Spleen (tissue), 11 donors: ENCODE data around the gene KRTCAP3. TPM values are rescaled to one million over a fixed set of nuclear protein-coding genes. Genes with fewer than 3 reads are reported as not detected.
A peak's percentile ranks its signal among the peaks of the same experiment; 100 is the strongest.

Experiments used
- DNase-seq: peaks from one replicate; pipeline ENCODE4 v3.0.0-alpha.2; 2020
- H3K27ac ChIP-seq, 8 donors: fragments of 200-600 bp; sonication (generic) in 7 of 8; 1 replicate in 4 of 8; 2 replicates in 4 of 8; pipeline versions ENCODE4 v1.5.0 to v1.8.0; 2016 to 2021; ENCODE audit warnings: inconsistent platforms in 4 of 8, mild to moderate bottlenecking in 4 of 8, moderate library complexity in 1 of 8
- H3K27me3 ChIP-seq, 7 donors: fragments of 200-600 bp; sonication (generic) in 6 of 7; replicated peaks in 1 of 7; 1 replicate in 4 of 7; 2 replicates in 3 of 7; pipeline versions ENCODE4 v1.5.0 to v1.8.0; 2016 to 2021; ENCODE audit warnings: inconsistent platforms in 3 of 7, mild to moderate bottlenecking in 1 of 7
- H3K36me3 ChIP-seq, 6 donors: fragments of 200-600 bp; sonication (generic) in 5 of 6; 1 replicate in 4 of 6; 2 replicates in 2 of 6; pipeline versions ENCODE4 v1.5.0 to v1.8.0; 2016 to 2021; ENCODE audit warnings: inconsistent platforms in 2 of 6
- H3K4me1 ChIP-seq, 6 donors: fragments of 200-600 bp; sonication (generic) in 5 of 6; 1 replicate in 3 of 6; 2 replicates in 3 of 6; pipeline versions ENCODE4 v1.5.0 to v1.8.0; 2016 to 2021; ENCODE audit warnings: inconsistent platforms in 3 of 6
- H3K4me3 ChIP-seq, 8 donors: fragments of 200-600 bp; sonication (generic) in 7 of 8; 1 replicate in 4 of 8; 2 replicates in 4 of 8; pipeline versions ENCODE4 v1.5.0 to v1.8.0; 2016 to 2021; ENCODE audit warnings: inconsistent platforms in 4 of 8, mild to moderate bottlenecking in 4 of 8, moderate library complexity in 2 of 8
- H3K9me3 ChIP-seq, 8 donors: fragments of 200-600 bp; sonication (generic) in 7 of 8; 1 replicate in 4 of 8; 2 replicates in 4 of 8; pipeline versions ENCODE4 v1.5.0 to v1.8.0; 2016 to 2021; ENCODE audit warnings: inconsistent platforms in 4 of 8
- POLR2A ChIP-seq, 3 donors: fragments of 450-650 bp; IDR thresholded peaks; one replicate each; pipeline ENCODE4 v1.5.1; 2017; ENCODE audit warnings: antibody characterized with exemption in 3 of 3, mild to moderate bottlenecking in 1 of 3
- POLR2AphosphoS5 ChIP-seq, 3 donors: sonication (generic); formaldehyde crosslinking; IDR thresholded peaks; one replicate each; pipeline ENCODE4 v1.5.1; 2017; ENCODE audit warnings: antibody characterized with exemption in 3 of 3
- WGBS, 5 donors: extraction: QIAGEN DNeasy Blood & Tissue Kit in 3 of 5; methylation state at CpG; one replicate each; pipeline versions ENCODE4 v1.1.5 to v1.1.7; 2013 to 2018; 5-methylcytosine and 5-hydroxymethylcytosine counted together
- intact Hi-C: fragments of 100-400 bp; cut with DNase I; formaldehyde crosslinking; loops from one replicate; pipeline ENCODE4 v1.15.0; 2023; ENCODE audit warnings: low total_unique reads
- polyA plus RNA-seq, 3 donors: library from polyadenylated mRNA; stranded (reverse); fragments of 200-250 nt; gene quantifications; one replicate each; pipeline ENCODE4 v1.2.1, GENCODE V29; 2013
- total RNA-seq, 7 donors: library from RNA; depleted of rRNA in 3 of 7; stranded (reverse); fragments of >200 nt in 3 of 7; fragmentation: NEBNext Ultra II Directional in 4 of 7; extraction: Animal tissue kit (Norgen Biotek cat#: 25700) in 4 of 7; gene quantifications; one replicate each; pipeline versions ENCODE4 v1.1.0 to v1.2.1, GENCODE V29; 2016 to 2021
- TF ChIP-seq, protein P1 (sequence below), 11 experiments: fragments of 200-600 bp in 7 of 11; fragments of 450-650 bp in 4 of 11; sonication (generic) in 4 of 11; IDR thresholded peaks in 8 of 11; conservative IDR thresholded peaks in 3 of 11; 1 replicate in 7 of 11; 2 replicates in 4 of 11; pipeline versions ENCODE4 v1.4.0 to v1.8.0; 2016 to 2021; ENCODE audit warnings: antibody characterized with exemption in 11 of 11, inconsistent platforms in 4 of 11, mild to moderate bottlenecking in 1 of 11
- donor health status: healthy with polysubstance abuse.
- donor health status: DM: no; HTN: no; CAD: no; lungs with moderate emphysema.
- donor health status: DM: no; HTN: no; CAD: no.
- donor health status: Bipolar disorder and iron deficiency.
- donor health status: healthy.
- donor health status: DM: no; HTN: no; CAD: no.
- donor health status: DM: yes; HTN: yes; CAD: no.

The KRTCAP3 gene
- total and polyA plus RNA-seq, 10 donors = 2.2 to 5.7 (median 3.4) TPM; not detected in 1

DNA sequence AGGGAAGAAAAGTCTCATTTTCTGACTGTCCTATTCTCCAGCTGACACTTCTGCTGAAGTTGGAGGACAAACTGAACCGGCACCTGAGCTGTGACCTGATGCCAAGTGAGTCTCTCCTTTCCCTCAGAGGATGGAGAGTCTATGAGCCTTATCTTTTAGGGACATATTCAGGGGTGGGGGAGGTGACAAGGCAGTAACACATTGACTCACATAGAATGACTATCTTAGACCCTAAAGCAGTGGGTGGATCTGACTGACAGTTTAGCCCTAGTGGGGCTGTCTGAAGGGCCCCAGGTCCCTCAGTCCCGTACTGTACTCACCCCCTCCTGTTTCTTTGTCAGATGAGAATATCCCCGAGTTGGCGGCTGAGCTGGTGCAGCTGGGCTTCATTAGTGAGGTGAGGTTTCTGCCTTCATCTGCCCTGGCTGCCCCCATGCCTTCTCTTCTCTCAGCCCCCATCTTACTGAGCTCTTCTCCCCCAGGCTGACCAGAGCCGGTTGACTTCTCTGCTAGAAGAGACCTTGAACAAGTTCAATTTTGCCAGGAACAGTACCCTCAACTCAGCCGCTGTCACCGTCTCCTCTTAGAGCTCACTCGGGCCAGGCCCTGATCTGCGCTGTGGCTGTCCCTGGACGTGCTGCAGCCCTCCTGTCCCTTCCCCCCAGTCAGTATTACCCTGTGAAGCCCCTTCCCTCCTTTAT is 805 bp upstream of the KRTCAP3 start:
- H3K9me3 ChIP-seq = no peaks in the 10 kb centered on the region
- no peak for DNase-seq
- no peak overlapping the region for H3K4me3 ChIP-seq
- intact Hi-C loops = no loop called here
- peak overlapping the region in 1 of 8 donors; percentile 47 for H3K27ac ChIP-seq
- TF ChIP-seq POLR2AphosphoS5 (IDR thresholded peaks at IDR 0.05) (no peak), POLR2A (IDR thresholded peaks at IDR 0.05) (no peak)
- TF ChIP-seq, protein P1, sequence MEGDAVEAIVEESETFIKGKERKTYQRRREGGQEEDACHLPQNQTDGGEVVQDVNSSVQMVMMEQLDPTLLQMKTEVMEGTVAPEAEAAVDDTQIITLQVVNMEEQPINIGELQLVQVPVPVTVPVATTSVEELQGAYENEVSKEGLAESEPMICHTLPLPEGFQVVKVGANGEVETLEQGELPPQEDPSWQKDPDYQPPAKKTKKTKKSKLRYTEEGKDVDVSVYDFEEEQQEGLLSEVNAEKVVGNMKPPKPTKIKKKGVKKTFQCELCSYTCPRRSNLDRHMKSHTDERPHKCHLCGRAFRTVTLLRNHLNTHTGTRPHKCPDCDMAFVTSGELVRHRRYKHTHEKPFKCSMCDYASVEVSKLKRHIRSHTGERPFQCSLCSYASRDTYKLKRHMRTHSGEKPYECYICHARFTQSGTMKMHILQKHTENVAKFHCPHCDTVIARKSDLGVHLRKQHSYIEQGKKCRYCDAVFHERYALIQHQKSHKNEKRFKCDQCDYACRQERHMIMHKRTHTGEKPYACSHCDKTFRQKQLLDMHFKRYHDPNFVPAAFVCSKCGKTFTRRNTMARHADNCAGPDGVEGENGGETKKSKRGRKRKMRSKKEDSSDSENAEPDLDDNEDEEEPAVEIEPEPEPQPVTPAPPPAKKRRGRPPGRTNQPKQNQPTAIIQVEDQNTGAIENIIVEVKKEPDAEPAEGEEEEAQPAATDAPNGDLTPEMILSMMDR (IDR thresholded peaks at IDR 0.05 in 8 of 11, conservative IDR thresholded peaks at IDR 0.05 in 3 of 11) = no peak
- no peaks in the 10 kb centered on the region for H3K27me3 ChIP-seq
- H3K36me3 ChIP-seq = peaks cover 7 to 98% (median 69%) of the 10 kb centered on the region in 6 donors
- 89 to 95% (median 92%) methylated on average over 10 of the region's 10 CpGs for WGBS, 5 donors
- peaks cover 0 to 14% (median 3%) of the 10 kb centered on the region in 6 donors for H3K4me1 ChIP-seq

DNA sequence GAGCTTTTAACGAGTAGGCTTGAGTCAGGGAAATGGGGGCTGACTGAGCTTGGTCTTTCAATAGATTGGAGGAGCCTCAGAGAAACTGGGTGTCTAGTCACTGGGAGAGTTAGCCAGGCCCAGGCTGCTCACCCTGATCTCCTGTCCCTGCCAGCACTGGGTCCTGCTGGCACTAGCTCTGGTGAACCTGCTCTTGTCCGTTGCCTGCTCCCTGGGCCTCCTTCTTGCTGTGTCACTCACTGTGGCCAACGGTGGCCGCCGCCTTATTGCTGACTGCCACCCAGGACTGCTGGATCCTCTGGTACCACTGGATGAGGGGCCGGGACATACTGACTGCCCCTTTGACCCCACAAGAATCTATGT is 720 bp downstream of the KRTCAP3 start:
- 71 to 93% (median 85%) methylated on average over 2 to 6 of the region's 6 CpGs for WGBS, 5 donors
- peak overlapping the region in 4 of 8 donors; percentile 10 to 47 (median 26) for H3K27ac ChIP-seq

GRCh38 chr2:27445155-27445554 is 3.0 kb downstream of the KRTCAP3 start:
- H3K36me3 ChIP-seq = peaks cover 2 to 93% (median 56%) of the 10 kb centered on the region in 6 donors
- H3K4me3 ChIP-seq = no peak overlapping the region
- no peak for DNase-seq
- TF ChIP-seq POLR2A (IDR thresholded peaks at IDR 0.05) (no peak), POLR2AphosphoS5 (IDR thresholded peaks at IDR 0.05) (peak in 1 of 3 donors; percentile 23)
- TF ChIP-seq, protein P1 (IDR thresholded peaks at IDR 0.05 in 8 of 11, conservative IDR thresholded peaks at IDR 0.05 in 3 of 11) = no peak
- H3K4me1 ChIP-seq = peaks cover 0 to 14% (median 3%) of the 10 kb centered on the region in 6 donors
- intact Hi-C loops = no loop called here
- H3K27ac ChIP-seq = peak overlapping the region in 2 of 8 donors; percentile 9 to 16
- no peaks in the 10 kb centered on the region for H3K27me3 ChIP-seq
- WGBS, 5 donors = 92 to 97% (median 95%) methylated on average over 8 of the region's 8 CpGs
- no peaks in the 10 kb centered on the region for H3K9me3 ChIP-seq

More for the DNA sequence above, 720 bp downstream of the KRTCAP3 start:
- intact Hi-C loops = no loop called here
- TF ChIP-seq POLR2A (IDR thresholded peaks at IDR 0.05) = no peak
- TF ChIP-seq POLR2AphosphoS5 (IDR thresholded peaks at IDR 0.05) = no peak
- TF ChIP-seq, protein P1 (IDR thresholded peaks at IDR 0.05 in 8 of 11, conservative IDR thresholded peaks at IDR 0.05 in 3 of 11) = no peak
- H3K36me3 ChIP-seq = peaks cover 2 to 93% (median 59%) of the 10 kb centered on the region in 6 donors
- no peaks in the 10 kb centered on the region for H3K9me3 ChIP-seq
- H3K27me3 ChIP-seq = no peaks in the 10 kb centered on the region
- H3K4me1 ChIP-seq = peaks cover 0 to 14% (median 3%) of the 10 kb centered on the region in 6 donors
- H3K4me3 ChIP-seq = no peak overlapping the region
- no peak for DNase-seq

GRCh38 chr2:27445615-27446014 is 3.4 kb downstream of the KRTCAP3 start:
- TF ChIP-seq, protein P1 (IDR thresholded peaks at IDR 0.05 in 8 of 11, conservative IDR thresholded peaks at IDR 0.05 in 3 of 11) = no peak
- TF ChIP-seq POLR2A (IDR thresholded peaks at IDR 0.05) (no peak), POLR2AphosphoS5 (IDR thresholded peaks at IDR 0.05) (no peak)
- DNase-seq = no peak
- WGBS, 5 donors = 83 to 88% (median 85%) methylated on average over 8 of the region's 8 CpGs
- peaks cover 0 to 14% (median 3%) of the 10 kb centered on the region in 6 donors for H3K4me1 ChIP-seq
- H3K27me3 ChIP-seq = no peaks in the 10 kb centered on the region
- intact Hi-C loops = no loop called here
- H3K36me3 ChIP-seq = peaks cover under 1 to 93% (median 53%) of the 10 kb centered on the region in 6 donors
- H3K27ac ChIP-seq = peak overlapping the region in 2 of 8 donors; percentile 9 to 16
- H3K9me3 ChIP-seq = no peaks in the 10 kb centered on the region
- H3K4me3 ChIP-seq = no peak overlapping the region
